ENCODE measurements around the gene FADS1.

DNA sequence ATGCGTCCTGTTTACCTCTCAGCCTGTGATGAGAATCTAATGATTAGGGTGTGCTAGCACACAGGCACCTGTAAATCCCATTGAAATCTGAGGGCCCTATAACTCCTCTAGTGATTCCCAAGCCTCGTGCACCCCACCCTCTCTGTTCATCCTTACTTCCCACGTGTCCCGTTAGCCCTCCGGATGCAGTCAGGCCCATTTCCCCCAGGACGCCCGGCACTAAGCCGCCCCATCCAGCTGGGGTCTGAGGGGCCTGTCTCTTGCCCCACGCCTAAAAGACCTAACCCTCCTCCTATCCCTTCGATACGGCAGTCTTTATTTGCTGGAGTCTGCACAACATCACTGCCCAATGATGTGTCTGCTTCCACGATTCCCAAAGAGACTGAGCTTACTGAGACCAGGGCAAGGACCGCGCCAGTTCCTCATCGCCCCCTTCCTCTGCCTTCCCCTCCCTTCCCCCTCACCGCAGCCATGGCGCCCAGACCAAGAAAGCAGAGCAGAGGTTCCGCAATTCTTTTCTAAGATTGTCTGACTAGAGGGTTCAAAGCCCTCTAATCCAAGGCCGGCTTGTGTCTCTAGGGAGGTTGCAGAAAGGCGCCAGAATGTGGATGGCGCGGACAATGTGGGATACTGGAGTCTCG is 10.2 kb upstream of the FADS1 start:
- TF ChIP-seq, protein P1, sequence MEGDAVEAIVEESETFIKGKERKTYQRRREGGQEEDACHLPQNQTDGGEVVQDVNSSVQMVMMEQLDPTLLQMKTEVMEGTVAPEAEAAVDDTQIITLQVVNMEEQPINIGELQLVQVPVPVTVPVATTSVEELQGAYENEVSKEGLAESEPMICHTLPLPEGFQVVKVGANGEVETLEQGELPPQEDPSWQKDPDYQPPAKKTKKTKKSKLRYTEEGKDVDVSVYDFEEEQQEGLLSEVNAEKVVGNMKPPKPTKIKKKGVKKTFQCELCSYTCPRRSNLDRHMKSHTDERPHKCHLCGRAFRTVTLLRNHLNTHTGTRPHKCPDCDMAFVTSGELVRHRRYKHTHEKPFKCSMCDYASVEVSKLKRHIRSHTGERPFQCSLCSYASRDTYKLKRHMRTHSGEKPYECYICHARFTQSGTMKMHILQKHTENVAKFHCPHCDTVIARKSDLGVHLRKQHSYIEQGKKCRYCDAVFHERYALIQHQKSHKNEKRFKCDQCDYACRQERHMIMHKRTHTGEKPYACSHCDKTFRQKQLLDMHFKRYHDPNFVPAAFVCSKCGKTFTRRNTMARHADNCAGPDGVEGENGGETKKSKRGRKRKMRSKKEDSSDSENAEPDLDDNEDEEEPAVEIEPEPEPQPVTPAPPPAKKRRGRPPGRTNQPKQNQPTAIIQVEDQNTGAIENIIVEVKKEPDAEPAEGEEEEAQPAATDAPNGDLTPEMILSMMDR (IDR thresholded peaks at IDR 0.05), result no peak
- no peak for TF ChIP-seq EP300 (IDR thresholded peaks at IDR 0.05)
